Measurements from ENCODE around the gene CACNA1A. TPM values are rescaled to one million over a fixed set of nuclear protein-coding genes. Genes with fewer than 3 reads are reported as not detected.

The CACNA1A gene
- total and polyA plus RNA-seq, 11 donors: 0.17 to 1.2 (median 0.67) TPM

- H3K27ac ChIP-seq: no peak overlapping the region
- intact Hi-C loops (cut with DNase I): no loop called here
- TF ChIP-seq CTCF (IDR thresholded peaks at IDR 0.05) (no peak), POLR2A (IDR thresholded peaks at IDR 0.05) (no peak)
- H3K36me3 ChIP-seq: no peaks in the 10 kb centered on the region
- ATAC-seq (no peak), DNase-seq (no peak)
- 47 to 56% (median 51%) methylated on average over 10 of the region's 10 CpGs for WGBS, 4 donors
- H3K9me3 ChIP-seq: no peaks in the 10 kb centered on the region
- H3K4me3 ChIP-seq: no peak overlapping the region
- H3K4me1 ChIP-seq: no peaks in the 10 kb centered on the region
- peaks cover 0 to 10% (median 0%) of the 10 kb centered on the region in 9 donors for H3K27me3 ChIP-seq
These were observed 46.9 kb downstream of the CACNA1A start for GRCh38 chr19:13459351-13459750.

- H3K27ac ChIP-seq: no peak overlapping the region
- H3K27me3 ChIP-seq: no peaks in the 10 kb centered on the region
- 71 to 85% (median 77%) methylated on average over 4 of the region's 4 CpGs for WGBS, 4 donors
- intact Hi-C loops (cut with DNase I): no loop called here
- no peak for DNase-seq
- no peaks in the 10 kb centered on the region for H3K36me3 ChIP-seq
- no peak overlapping the region for H3K4me3 ChIP-seq
- ATAC-seq: no peak
- peaks cover 0 to 47% (median 22%) of the 10 kb centered on the region in 12 donors for H3K9me3 ChIP-seq
- TF ChIP-seq CTCF (IDR thresholded peaks at IDR 0.05): no peak
- TF ChIP-seq POLR2A (IDR thresholded peaks at IDR 0.05): no peak
- no peaks in the 10 kb centered on the region for H3K4me1 ChIP-seq
These were observed 54.8 kb downstream of the CACNA1A start for GRCh38 chr19:13451434-13451995.

GRCh38 chr19:13447978-13448377, 58.3 kb downstream of the CACNA1A start:
- DNase-seq (no peak), ATAC-seq (no peak)
- H3K36me3 ChIP-seq: no peaks in the 10 kb centered on the region
- H3K27ac ChIP-seq: no peak overlapping the region
- no peak overlapping the region for H3K4me3 ChIP-seq
- H3K9me3 ChIP-seq: peaks cover 0 to 44% (median 22%) of the 10 kb centered on the region in 12 donors
- intact Hi-C loops (cut with DNase I): no loop called here
- TF ChIP-seq POLR2A (IDR thresholded peaks at IDR 0.05) (no peak), CTCF (IDR thresholded peaks at IDR 0.05) (no peak)
- H3K27me3 ChIP-seq: no peaks in the 10 kb centered on the region
- no peaks in the 10 kb centered on the region for H3K4me1 ChIP-seq
- 82 to 89% (median 87%) methylated on average over 6 of the region's 6 CpGs for WGBS, 4 donors

- DNase-seq (peak in 2 of 5 donors; percentile 20 to 32), ATAC-seq (peak in 1 of 4 donors; percentile 18)
- Histone ChIP-seq H3K9me3 (no peaks in the 10 kb centered on the region), H3K4me3 (no peak overlapping the region), H3K36me3 (no peaks in the 10 kb centered on the region), H3K27ac (no peak overlapping the region), H3K4me1 (no peaks in the 10 kb centered on the region), H3K27me3 (no peaks in the 10 kb centered on the region)
- 33 to 43% (median 38%) methylated on average over 10 of the region's 10 CpGs for WGBS, 4 donors
- TF ChIP-seq POLR2A (IDR thresholded peaks at IDR 0.05) (no peak), CTCF (IDR thresholded peaks at IDR 0.05) (no peak)
- intact Hi-C loops (cut with DNase I): loop anchor here in 1 of 10 donors (2.0 kb wide), 1 partner anchor 45 kb away; no protein-coding TSS in a partner anchor
These were observed 64.3 kb downstream of the CACNA1A start for GRCh38 chr19:13441810-13442512.

All from heart left ventricle (tissue), 16 donors.